Fibroblast of the conjunctiva (primary cell): ENCODE data around the gene OR7G3.

Experiments
- DNase-seq: peaks from one replicate; pipeline ENCODE4 v3.0.0-alpha.2; 2010; ENCODE audit warnings: low read depth

The OR7G3 gene

DNA sequence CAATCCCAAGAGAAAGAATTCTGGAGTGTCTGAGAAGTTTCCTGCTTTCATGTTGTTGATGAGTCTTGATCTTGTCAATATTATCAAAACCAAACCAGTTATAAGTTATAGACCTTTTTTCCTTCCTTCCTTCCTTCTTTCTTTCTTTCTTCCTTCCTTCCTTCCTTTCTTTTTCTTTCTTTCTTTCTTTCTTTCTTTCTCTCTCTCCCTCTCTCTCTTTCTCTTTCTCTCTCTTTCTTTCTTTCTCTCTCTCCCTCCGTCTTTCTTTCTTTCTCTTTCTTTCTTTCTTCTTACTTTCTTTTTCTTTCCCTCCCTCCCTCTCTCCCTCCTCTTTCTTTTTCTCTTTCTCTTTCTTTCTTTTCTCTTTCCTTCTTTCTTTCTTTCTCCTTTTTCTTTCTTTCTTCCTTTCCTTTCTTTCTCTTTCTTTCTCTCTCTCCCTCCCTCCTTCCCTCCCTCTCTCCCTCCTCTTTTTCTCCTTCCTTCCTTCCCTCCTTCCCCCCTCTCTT is at the start of gene OR7G3:
TSS of gene OR7G3 (minus strand) at position 51 of the 506 bp plus-strand sequence. CDS start at position 51, 0 bp downstream.
- no peak for DNase-seq

DNA sequence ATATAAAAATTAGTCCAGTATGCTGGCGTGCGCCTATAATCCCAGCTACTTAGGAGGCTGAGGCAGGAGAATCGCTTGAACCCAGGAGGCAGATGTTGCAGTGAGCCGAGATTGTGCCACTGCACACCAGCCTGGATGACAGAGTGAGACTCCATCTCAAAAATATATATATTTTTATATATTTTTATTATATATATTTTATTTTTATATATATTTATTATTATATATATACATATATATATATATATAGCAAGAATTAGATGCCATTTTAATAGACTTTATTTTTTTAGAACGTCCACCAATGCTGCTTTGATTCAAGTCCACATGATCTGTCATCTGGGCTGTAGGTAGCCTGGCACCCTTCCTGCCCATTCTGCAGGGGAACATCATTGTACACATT is 48.6 kb upstream of the OR7G3 start:
- DNase-seq, result no peak

DNA sequence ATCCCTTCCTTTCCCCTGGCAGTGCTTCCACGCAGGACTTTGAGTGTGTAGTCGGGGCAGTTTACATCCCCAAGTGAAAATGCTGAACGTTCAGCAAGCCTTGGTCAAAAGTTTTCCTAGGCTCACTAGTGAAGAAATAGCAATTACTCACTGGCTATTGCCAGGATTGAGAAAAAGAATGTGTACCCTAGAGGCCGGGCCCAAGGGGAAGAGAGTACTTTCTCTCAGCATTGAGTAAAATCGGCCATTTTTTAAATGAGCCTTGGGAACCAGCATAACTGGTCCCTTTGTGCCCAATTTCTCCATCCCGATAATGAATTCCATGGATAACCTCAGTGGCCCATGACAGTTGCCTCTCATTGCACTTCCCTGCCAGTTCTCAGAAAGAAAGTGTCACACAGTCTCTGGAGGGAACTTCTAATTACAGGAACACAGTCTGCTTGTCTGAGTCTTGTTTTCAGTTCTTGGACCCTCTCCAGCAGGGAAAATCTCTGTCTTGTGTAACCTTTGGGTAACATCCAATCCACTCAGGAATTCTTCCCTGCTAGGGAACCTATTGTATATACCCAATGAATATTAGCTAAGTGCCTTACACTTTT is 44.7 kb upstream of the OR7G3 start:
- no peak for DNase-seq

DNA sequence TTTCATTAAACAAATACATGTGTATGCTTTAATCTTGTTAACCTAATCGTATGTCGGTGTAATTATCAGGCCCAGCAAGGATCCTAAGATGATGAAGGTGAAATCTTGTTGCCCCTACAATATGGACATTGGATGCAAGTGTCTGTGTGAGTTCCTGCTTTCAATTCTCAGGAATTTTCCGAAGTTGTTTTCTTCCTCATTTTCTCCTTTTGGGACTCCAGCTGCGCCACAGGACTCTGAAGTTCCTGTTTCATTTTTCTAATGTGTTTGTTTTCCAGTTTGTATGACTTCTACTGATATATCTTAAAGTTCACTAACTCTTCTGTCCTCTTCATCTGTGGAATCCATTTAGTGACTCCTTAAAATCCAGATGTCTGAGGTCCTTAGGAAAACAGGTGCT is 40.1 kb upstream of the OR7G3 start:
- no peak for DNase-seq

DNA sequence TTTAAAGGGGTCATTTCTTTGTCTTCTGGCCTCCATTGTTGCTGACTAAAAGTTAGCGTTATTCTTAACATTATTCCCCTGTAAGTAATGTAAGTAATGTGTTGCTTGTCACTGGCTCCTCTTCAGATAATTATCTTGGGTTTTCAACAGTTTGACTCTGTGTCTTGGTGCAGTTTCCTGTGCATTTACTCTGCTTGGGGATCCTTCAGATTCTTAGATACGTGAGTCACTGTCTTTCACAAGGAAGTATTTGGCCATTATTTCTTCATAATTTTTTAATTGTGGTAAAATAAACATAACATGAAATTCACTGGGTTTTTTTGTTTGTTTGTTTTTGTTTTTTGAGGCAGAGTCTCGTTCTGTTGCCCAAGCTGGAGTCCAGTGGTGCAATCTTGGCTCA is 38.5 kb upstream of the OR7G3 start:
- DNase-seq, result no peak

DNA sequence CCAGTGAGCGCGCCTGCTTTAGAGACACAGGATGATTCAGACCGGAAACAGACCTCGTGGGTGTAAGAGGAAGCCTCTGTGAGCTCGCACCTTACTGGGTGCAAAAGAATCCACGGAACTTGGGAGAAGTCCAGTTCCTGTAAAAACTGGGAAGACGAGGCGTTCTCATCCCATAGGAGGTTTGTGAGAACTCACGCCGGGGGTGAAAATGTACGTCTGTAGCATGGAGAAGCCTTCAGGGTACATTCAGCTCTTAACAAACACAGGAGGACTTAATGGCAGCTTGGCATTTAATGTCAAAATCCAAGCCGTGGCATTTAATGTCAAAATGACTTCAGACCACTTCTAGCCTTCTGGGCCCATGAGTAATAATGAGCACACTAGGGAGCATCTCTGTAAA is 34.7 kb upstream of the OR7G3 start:
- no peak for DNase-seq

DNA sequence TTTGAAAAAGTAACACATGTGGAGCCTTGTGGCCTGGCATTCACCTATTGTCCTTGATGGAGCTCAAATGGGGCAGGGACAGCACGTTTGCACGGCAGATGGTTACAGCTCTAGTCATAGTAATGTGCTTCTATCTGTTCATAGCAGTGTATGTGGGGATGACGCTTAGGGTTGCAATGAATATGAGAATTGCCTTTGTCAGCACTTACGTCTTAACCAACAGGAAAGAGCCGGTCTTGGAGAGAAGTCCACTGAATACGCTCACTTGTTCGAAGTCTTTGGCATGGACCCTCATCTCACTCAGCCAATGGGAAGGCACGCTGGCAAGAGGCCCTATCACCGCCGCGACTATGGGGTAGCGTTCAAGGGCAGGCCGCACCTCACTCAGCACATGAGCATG is 33.1 kb upstream of the OR7G3 start:
- no peak for DNase-seq

DNA sequence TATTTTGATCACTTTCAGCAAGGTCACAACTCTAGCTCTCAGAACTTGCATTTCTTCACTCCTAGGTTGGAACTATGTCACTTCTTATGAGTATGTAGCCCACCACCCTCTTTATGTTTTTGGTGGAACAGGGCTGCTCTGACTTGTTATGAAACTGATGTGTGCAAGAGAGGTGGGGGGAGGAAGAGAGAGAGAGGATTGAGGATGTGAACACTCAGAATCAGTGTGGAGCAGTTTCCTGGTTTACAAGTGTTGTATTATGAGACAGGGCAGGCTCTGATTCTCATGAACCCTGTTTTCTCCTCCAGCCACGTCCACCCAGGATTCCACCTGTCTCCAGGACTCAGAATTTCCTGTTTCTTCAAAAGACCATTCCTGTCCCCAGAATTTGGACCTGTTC is 29.6 kb upstream of the OR7G3 start:
- no peak for DNase-seq

DNA sequence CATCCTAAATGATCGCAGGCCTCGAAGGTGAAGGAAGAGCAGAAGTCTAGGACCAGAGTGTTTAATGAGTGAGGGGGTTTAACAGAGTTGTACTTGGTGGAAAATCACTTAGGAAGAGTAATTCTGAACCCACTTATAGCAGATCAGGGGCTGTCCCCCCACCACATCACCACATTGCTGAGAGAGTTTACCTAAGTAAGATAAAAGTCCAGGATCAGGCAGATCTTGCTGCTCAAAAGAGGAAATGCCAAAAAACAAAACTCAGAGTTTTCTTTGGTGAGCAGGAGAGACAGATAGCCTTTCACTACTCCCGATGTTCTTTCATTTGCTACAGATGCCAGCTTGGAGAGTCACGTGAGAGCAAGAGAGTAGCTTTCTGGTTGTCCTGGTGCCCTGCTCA is 28.8 kb upstream of the OR7G3 start:
- no peak for DNase-seq

DNA sequence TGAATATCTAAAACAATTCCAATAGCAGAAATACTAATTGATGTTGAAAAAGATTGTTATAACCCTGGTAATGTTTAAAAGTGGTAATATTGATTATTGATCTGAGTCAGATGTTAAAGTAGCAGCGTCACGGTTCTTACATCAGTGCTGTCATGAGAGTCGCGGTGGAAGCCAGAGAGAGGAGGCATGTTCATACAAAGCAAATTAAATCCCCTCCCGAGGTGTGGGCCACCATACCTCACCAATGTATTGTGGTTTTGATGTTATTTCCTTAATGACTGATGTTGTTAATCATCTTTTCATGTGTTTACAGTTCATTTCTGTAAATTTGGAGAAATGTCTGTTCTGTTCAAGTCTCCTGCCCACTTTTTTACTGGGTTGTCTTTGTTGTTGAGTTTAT is 24.6 kb upstream of the OR7G3 start:
- DNase-seq, result no peak

DNA sequence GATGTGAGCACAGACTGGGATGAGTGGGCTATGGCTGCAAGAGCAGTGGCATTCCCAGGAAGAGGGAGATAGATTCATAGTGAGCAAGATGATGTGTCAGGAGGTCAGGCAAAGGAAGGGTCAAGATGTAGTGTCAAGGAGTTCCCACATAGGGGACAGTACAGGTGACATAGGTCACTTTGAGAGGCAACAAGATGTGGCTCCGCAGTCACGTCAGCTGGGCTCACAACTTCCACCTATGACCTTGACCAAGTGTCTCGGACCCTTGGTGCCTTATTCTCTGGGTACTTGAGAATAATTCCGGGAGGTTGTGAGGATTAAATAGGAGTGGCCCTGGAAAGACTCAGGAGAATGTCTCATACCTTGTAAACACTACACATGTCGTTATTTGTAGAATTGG is 23.9 kb upstream of the OR7G3 start:
- DNase-seq, result no peak

DNA sequence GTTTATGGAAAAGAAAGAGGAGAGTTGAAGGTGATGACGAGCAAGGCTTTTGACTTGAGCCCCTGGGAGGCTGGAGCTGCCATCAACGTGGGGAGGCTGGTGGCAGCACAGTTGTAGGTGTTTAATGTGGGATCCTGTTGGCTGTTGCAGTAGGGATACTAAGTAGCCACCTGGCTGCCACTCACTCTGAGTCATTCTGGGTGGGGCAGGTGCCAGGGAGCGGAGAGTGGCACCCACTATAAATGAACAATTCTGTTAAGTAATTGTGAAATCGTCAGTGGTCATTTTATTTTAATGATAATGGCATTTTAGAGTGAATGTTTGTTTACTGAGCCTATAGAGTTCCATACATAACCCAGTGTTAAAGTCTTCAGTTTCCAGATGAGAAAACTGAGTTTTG is 23.2 kb upstream of the OR7G3 start:
- no peak for DNase-seq

DNA sequence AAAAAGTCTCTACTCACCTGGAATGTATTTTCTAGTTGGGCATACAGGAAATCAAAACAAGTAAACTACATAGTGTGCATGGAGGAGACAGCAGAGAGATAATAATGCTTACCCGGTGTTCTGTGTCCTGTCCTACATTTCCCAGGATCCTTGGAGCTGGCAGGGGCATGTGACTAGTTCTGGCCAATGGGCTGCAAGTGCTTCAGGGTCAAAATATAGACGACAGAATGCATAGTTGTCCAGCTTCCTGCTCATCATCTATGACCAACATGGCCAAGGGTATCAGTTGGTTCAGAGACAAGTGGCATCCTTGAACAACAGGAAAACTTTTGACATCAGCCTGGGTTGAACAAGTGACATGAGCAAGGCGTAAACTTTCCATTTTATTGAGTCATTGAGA is 21.9 kb upstream of the OR7G3 start:
- no peak for DNase-seq

DNA sequence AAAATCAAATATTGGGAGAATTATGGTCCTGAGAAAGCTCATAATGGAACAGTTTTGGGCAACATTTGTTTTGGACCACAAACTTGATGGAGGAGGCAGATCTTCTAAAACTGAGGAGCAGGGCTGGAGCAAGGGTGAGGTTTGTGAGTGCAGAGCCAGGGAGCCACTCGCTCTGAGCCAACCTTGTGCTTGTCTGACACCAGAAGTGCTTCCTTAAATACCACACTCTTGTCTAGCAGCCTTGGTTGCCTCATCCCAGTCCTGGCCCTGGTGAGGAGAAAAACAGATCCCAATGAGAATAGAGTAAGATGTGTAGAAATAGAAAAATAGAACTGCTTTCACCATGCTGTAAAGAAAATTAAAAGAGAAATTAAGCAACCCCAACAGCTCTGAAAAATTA is 20.1 kb upstream of the OR7G3 start:
- DNase-seq, result no peak

DNA sequence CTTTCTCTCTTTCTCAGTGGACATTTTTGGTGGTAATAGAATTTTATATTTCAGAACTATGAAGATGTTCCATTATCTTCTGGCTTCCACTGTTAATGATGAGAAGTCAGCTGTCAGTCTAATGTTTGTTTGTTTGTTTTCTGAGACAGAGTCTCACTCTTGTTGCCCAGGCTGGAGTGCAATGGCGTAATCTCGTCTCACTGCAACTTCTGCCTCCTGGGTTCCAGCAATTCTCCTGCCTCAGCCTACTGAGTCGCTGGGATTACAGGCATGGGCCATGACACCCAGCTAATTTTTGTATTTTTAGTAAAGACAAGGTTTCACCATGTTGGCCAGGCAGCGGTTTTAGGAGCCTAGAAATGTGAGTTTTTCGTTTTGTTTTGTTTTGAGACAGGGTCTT is 18.2 kb upstream of the OR7G3 start:
- no peak for DNase-seq

DNA sequence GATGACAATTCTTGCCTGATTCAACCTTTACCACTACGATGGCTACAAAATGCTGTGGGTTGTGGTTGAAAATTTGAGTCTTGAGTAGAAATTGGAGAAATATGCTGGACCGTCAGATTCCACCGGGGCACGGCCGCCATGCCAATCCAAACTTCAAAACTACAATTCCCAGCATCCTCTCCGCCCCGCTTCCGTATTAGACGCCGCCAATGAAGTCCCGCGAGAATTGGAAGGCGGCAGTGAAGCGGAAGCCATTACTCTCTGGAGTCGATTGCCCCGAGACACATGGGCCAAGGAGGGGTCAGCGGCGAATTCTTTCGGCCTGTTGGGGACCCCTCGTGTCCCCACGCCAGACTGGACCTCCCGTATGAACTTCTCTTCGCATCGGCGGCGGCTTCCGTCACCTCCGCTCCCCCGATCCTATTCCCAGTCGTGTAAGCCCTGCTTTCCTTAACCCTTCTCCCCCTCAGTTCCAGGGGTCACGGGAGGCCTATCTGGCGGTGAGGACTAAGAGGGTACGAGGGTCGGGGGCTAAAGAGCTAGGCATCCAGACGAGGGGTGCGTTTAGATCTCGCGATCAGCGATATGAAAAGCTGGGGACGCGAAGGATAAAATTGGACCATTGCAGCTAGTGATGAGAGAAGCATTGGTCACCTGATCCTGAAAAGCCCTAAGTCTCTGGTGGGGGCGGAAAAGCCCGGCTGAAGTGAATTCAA is 13.6 kb upstream of the OR7G3 start, which contains the start of gene ZNF317:
TSS of gene ZNF317 (plus strand) at position 239 of the 716 bp plus-strand sequence. CDS start 15,620 bp downstream, outside the sequence.
- peak; percentile 80 for DNase-seq

DNA sequence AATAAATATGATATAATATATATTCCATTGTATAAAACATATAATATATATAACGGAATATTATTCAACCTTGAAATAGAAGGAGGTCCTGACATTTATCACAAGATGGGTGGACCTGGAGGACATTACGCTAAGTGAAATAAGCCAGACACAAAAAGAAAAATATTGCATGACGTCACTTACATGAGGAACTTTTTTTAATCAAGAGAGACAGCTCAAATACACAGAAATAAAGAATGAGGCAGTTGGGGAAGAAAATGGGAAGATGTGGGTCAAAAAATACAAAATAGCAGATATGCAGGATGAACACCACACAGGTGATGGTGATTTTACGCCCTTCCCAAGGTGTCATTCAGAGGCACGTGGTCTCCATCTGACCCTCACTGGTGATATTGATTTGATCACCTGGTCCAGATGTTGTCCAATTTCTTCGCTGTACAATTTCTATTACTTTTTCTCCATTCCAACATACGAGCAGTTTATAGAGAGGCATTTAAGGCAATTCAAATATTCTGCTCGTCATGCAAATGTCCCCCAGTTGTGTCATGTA is 12.9 kb upstream of the OR7G3 start:
- DNase-seq, result no peak

DNA sequence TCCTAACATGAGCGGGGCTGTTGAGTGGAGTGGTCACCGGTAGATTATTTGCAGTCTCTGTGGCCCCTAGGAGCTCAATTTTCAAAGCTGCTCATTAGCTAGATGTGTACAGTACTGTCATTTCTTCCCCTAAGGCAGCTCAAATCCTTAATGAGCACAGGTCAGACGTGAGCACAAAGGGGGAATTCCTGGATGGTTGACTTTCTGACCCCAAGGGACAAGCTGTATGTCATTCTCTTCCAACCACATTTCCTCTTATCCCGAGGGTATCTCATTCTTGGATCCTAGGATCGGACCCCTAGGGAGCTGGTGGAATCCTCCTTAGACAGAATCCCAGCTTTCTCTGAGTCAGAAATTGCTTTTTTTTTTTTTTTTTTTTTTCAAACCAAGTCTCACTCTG is 5.7 kb upstream of the OR7G3 start:
- no peak for DNase-seq

DNA sequence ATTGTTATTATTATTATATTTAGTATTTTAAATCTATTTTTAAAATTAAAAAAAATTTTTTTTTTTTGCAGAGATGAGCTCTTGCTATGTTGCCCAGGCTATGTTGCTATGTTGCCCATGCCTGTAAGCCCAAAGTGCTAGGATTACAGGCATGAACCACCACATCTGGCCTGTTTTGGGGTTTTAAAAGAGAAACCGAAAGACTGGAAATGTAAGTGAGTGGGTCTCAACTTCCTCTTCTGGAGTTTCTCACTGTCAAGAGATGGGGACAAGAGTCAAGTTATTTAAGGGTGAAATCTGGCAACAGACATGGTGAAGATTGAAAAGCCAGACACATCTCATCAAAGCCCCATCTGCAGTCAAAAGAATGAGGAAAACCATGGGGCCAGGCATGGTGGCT is 4.2 kb upstream of the OR7G3 start:
- no peak for DNase-seq

DNA sequence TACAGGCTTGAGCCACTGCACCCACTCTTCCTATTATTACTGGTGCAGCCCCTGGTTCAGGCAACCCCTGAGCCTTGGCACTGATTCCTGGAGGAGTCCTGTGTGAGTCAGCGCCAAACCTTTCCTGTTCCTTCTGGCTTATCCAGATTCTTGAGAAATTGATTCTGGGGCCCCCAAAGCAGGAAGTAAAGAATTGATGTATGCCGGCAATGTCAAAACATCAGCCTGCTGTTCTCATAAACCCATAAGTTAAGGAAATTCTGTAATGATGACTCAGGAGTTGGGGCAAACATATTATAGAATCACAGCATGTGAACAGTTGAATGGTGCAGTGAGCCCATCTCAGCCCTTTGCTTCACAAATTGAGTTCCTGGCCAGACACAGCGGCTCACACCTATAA is 1.4 kb upstream of the OR7G3 start:
- DNase-seq, result no peak

DNA sequence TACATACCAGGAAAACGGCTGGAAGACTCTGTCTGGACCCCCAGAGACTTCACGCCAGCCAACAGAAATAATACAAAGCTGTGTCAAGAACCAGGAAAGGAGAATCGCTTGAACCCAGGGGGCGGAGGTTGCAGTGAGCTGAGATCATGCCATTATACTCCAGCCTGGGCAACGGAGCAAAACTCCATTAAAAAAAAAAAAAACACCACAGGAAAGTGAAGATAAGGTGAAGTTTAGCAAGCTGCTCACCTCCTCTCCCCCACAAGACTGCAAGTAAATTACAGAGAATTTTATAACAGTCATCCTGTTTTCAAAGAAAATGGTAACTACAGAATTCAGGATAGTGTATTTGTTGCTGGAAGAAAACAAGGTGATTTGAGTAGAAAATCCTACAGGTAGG is 10.2 kb downstream of the OR7G3 start:
- DNase-seq, result no peak

DNA sequence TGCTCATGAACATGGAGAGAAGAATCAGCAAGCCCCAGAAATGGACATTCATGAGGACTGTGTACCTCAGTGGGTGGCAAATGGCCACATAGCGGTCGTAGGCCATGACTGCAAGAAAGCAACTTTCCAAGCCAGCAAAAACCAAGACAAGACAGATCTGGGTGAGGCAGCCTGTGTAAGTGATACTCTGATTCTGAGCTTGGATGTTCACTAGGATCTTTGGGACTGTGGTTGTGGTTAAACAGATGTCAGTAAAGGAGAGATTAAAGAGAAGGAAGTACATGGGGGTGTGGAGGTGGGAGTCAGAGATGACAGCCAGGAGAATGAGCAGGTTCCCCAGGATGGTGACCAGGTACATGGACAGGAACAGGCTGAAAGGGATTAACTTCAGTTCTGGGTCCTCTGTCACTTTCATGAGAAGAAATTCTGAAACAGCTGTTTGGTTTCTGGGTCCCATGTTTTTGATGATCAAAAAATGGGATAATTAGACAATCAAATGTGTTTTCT is 11.4 kb downstream of the OR7G3 start, which contains the start of gene OR7G1:
TSS of gene OR7G1 (minus strand) at position 457 of the 507 bp plus-strand sequence. CDS start at position 457, 0 bp downstream.
- DNase-seq, result no peak

DNA sequence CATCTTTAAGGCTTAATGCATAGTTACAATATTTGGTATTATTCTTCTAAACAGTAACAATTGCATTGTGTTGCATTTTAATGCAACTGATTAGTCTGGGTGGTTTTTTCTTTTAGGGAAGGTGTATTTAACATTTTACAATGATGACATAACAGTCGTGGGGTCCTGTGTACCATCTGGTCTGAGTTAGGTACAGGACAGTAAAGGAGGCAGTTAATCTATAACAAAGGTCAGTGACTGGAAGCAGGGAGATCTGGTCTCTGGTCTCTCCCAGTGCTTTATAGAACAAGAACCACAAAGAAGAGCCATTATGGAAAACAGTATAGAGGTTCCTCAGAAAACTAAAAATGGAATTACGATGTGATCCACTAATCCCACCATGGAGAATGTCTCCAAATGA is 16.8 kb downstream of the OR7G3 start:
- no peak for DNase-seq
